GM21717 (cell line): ENCODE data around the gene MAGI1.

Experiments
- ATAC-seq: cut with Tn5 transposase; IDR thresholded peaks from one replicate; pipeline ENCODE4 v1.9.1; 2021; ENCODE audit warnings: mild to moderate bottlenecking, moderate library complexity; ENCODE audit not compliant: unreplicated experiment

MAGI1 gene

DNA sequence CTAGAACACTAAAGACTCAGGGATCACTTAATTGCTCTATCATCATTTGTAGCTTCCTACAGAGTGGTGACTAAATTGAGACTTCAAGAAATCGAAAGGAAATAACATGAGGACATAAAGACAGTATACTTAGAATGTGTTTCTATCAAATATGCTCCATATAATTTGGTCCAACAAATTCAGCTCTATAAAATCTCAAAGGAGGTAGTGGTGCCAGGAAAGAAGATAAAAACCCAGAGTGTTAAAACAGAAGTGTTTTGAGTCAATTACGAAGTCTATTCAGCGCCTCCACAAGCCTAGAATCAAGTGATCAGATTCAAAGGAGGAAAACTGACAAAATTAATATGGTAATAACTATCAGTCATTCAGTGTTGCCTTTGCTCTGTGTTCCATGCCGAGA is 22.9 kb downstream of the MAGI1 start:
- no peak for ATAC-seq

DNA sequence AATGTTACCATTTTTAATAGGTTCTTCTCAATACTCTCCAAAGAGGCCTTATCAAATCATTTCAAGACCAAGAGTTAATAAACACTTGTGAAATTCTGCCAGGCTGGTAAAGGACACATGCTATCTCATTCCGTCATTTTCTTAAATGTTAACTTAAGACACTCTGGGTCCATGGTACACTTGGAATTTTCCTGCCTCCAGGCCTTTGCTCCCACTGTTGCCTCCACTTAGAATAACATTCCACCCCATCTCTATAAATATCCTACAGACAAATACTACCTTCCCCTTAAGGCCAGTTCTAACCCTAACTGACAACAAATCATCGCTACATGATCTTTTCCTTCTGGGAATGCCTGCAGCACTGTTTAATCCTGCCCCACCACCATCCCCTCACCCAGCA is 24.1 kb downstream of the MAGI1 start:
- no peak for ATAC-seq

DNA sequence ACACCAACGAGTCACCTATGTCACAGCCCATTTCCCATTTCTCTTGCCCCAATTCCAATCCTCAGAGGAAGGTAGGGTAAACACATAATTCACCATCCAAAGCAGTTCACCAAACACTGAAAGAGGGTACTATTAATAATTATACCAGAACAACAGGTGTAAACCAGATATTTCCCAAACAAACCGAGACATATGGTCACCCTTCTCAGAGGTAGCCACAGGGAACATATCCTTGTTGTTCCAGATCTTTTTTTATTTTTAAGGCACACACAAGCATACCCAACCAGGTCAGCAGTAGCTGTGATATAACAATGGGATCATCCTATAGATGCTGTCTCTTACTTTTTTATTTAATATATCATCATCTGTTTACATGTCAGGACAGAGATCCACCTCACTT is 24.7 kb downstream of the MAGI1 start:
- no peak for ATAC-seq

DNA sequence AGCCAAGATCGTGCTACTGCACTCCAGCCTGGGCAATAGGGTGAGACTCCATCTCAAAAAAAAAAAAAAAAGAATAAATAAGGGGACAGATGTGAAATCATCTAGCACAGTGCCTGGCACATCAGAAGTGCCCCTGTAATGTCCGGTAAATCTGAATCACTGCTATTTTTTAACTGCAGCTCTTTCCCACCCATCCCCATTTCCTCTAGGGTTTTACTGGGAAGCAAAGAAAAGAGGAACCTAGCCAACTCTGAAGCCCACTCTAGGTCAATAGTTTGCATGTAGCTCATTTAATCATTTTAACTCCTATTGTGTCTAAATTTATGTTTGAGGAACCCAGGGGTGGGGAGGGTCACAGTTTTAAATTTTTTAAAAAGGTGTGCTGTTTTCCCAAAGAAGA is 26.0 kb downstream of the MAGI1 start:
- ATAC-seq, result no peak

DNA sequence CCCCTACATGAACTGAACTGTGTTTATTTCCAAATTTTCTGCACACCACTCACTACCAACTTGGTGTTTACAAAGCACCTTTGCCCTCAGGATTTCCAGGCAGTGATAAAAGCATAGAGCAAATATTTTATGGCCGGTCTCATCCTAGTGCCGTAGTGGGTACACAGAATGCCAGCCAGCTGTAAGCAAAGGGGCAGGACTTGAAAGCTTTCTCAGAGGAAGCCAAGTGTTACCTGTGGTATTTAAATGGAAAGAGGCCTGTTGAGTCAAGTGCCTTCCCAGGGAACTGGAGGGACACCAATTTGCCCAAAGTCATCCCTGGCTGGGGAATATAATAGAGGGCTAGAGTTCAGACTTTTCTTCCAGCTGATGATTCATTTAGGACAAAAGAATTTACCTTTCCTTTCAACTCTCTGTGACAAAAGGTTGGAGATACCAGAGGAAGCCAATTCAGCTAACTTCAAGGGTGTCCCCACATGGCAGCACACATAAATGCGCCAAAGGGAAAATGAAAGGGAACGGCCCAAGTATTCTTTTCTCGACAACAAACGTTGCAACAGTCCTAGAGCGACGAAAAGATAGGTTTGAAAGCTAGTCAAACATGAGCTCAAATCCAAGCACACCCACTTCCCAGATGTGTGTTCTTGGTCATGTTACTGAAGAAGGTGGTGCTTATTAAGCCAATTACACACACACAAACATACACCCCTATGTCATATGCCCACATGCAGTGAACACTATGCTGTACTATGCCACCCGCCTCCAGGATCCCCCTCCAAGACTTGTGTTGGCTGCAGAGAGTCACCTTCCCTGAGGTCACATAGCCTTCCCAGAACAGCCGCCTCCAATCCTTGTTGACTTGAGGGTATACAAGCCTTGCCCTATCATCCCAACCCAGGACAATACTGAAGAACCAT is 27.7 kb downstream of the MAGI1 start:
- no peak for ATAC-seq

DNA sequence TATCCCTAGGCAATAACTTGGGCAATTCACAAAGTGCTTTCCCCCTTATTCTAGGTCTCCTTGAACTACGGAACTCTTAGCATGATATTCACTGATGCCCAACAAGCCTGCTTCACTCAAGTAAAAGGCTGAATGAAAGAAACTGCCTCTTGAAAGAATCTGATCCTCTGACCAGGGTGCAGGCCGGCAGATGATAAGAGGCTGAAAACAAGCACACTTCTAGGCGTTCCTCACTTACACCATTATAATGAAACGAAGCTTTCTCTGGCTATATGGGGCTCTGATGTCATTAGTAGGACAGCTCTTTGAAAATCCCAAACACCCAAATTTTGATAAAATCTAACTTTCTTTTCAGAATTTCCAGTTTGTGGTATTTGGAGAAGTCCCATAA is 28.4 kb downstream of the MAGI1 start:
- ATAC-seq, result no peak

DNA sequence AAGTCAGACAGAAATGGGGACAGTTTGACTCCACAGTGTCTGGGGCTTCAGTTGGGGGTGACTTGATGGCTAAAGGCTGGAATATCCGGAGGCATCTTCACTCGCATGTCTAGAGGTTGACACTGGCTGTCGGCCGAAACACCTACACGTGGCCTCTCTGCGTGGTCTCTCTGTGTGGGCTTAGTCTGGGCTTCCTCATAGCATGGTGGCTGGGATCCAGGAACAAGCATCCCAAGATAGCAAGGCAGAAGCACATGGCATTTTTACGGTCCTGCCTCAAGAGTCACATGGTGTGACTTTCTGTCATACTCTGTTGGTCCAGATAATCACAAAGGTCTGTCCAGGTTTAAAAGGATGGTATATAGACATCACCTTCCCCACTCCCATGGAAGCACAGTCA is 34.5 kb downstream of the MAGI1 start:
- no peak for ATAC-seq

DNA sequence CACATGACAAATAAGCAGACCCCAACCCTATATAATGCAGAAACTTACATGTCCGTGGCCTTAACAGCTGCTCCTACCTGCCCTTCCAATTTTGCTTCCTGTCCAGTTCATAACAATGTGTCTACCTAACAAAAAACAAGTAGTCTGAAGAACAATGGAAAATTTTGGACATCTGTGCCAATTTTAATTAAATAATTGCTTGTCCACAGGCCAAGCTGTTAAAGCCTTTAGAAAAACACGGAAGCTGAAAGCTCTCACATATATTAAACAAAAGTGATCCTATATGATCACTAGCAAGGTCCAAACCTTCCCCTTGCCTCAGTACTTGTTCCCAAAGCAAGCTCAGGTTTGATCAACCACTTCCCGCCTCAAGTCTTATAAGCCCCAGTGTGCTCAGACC is 37.1 kb downstream of the MAGI1 start:
- ATAC-seq, result no peak

DNA sequence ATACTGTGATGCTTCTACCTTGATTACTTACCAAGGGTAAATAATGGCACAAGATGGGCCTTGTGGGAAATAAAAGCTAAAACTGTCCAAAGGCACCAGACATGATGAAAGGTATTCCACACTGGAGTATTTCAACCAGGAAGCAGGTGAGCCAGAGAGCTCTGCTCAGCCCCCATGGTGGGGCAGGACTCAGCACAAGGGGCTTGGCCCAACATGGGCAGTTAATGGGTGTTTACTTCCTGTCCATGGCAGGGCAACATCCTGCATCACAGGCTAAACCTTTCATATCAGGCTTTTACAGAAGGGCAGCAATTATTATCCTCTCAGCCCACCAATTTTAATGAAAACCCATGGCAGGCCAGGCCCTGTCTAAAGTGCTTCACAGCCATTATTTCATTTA is 38.2 kb downstream of the MAGI1 start:
- ATAC-seq, result no peak

DNA sequence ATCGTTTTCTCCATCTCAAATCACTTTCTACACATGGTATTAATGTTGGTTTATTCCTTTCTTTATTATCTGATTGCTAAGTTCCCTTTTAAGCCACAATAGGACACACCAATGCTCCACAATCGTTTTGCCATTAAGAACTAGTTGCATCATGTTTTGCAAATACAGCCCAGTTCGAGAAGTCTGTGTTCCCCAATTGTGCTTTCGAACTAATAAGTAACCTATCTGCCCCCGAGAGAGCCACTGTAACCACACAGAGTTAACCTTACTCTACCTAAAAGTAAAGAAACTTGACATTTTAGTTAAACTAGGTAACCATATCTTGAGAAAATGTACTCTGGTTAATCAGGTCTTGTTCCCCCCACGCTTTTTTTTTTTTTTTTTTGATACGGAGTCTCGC is 39.1 kb downstream of the MAGI1 start:
- ATAC-seq, result no peak

DNA sequence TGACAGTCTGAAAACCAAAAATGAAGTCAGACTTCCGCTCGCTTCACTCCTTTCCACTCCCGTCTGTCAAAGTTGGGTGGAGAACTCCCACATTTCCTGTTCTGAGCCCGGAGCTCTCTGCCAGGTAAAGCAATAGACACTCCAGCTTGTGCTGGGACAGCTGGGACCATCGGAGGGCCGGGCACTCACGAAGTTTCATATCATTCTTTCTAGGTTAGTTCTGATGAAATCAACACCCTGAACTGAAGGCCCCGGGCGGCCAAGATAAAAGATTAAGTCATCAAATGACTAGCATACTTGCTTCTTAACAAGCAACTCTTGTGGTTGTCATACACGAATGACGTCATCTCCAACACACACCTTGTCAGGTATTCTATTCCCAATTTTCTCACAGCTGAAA is 42.1 kb downstream of the MAGI1 start:
- ATAC-seq, result no peak

DNA sequence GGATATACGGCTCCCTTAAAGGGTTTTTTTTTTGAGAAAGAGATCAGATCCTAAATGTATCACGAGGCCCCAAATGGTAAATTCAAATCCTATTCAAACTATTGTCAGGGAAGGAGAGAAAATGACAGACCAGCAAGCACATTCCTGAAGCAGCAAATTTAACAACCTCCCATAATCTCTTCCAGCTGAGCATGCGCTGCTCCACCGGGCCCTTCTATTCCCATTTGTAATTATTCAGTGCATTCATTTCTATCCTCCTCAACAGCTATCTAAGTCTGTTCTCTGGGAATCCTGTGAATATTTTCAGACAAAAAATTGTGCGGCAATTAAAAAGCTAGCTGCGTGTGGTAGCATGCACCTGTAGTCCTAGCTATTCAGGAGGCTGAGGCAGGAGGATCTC is 43.2 kb downstream of the MAGI1 start:
- ATAC-seq, result no peak

DNA sequence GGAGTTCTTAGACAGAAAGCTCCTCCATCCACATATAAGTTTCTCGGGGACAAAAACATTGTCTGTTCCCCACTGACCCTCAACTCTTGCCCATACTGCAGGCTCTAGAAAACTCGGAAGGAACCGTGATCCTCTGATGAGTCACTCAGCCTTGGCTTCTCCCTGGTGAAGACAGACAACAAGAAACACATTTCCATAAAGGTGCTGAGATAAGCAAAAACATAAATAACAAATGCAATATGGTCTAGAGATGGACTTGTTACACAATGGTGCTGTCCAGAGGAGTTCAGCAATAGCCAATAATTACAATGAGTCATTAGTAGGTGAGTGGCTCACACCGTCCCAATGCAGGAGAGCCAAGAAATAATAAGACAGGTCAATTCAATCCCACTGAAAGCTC is 43.7 kb downstream of the MAGI1 start:
- ATAC-seq, result no peak

DNA sequence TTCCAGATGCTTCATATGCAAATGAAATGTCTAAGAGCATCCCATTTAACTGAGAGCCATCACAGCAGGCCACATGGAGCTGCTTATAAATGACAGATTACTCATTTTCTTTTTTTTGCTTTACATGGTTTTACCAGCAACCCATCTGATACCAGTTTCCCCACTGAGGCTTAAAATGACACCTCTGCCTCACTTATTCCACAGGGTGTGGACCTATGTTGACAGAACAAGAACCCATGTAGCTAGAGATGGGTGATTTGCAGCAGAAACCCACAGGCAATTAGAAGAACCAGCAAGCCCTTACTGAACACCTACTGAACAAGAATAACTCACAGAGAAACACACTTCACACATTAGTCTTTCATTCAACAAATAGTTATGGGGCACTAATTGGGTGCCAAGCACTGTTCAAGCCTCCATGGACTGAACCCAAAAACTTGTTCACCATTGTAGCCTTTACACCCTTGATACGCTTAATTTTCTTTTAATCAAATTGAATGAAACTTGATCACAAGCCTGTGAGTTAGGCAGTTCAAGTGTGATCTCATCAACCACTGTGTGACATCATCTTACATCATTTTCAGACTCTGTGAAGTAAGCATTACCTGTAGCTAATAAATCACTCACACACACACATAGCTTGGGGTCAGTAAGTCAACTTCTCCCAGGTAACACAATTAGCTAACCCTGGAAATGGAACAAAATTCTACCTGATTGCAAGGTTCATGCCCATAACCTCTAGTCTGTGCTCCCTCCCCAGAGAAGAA is 45.4 kb downstream of the MAGI1 start:
- no peak for ATAC-seq

DNA sequence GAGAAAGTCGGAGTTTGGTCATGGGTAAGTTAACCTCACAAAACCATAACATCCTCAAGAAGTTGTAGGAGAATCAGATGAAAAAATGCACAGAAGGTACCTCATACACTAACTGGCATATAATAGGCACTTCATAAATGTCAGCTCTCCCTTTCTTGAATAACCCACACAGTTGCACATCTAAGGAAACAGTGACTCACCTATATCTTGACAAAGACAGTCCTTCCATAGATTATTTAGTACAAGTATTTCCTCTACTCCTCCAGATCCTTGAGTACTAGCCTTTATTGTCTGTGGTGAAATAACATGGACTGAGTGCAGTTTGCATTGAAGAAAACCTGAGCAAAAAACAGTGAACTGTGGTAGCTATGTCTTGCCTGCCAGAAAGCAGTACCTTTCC is 46.6 kb downstream of the MAGI1 start:
- ATAC-seq, result no peak

DNA sequence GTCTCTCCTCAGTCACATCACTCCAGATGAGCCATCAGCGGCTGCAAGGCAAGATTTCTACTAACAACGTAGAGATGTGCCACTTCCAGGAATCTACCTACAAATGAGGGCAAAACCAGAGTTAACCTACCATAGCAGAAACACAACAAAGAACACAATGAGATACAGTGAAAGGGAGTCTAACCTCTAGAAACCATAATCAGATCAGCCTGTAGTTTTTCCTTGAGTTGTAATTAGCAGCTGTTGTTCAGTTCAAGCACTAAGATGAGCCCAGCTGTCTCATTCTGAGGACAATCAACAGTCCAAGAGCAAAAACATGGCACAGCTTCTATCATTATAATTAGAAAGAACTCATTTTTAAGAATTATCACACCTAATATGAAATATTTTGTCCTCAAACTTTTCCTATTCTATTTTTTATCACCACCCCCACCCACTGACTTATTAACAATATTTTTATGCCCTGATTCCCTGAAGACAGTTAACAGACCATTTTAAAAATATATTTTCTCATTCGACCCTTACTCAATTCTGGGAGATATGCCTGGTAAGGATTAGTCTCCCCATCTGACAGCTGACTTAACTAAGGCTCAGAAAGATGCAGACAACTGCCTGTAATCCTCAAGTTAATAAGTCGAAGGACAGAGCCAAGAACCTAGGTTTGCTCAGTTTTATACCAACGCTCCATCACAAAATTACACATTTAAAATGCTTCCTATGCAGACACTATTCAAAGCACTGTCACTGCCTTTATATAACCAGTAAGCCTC is 50.1 kb downstream of the MAGI1 start:
- ATAC-seq, result no peak

DNA sequence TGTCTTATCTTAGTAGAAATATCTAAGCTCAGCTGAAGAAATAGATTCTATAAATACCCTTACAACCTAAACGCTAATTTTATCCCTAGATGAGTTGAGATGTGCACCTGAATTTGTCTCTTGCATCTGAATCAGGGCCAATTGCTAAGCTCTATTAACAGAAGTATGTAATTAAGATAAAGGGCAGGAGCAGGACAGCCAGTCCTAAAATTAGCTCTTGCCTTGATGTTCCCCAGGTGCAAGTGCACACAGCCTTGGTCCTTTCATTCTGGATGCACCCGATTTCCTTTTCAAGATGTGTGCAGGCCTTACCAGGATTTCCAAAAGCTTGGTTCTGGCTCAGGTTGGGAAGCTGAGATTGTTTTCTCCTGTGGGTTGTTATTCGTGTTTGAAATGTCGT is 52.4 kb downstream of the MAGI1 start:
- no peak for ATAC-seq

DNA sequence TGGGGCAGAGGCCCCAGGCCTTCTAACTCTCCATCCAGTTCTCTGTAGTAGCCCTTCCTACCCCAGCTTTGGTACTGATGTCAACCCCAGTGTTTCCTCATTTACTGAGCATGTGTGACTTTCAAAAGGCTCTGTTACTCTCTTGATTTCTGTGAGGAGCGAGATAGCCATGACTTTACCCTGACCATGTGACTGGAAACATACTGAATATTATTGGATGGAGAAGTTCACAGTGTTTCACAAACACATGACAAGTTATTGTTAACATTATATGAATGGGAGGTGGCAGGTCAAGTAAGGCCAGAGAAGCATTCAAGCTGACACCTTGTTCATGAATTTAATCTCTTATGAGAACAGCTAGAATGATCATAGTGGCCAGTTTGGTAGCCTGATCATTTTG is 53.7 kb downstream of the MAGI1 start:
- ATAC-seq, result no peak

DNA sequence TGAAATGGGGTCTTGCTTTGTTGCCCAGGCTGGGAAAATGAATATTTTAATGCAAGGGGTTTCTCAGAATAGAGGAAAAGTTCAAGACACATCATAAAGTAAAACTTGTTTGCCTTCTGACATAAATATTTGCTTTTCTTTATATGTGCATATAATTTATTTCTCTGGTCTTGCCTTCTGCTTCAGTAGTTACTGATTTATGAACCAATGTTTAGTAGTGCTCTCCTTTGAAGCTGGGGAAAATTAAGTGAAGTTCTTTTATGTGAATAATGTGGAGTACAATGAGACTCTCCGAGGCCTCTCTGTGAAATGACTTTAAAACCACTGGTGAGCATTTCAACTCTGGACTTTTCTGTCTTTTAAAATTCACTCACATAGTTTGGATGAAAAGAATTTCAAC is 55.6 kb downstream of the MAGI1 start:
- ATAC-seq, result no peak

DNA sequence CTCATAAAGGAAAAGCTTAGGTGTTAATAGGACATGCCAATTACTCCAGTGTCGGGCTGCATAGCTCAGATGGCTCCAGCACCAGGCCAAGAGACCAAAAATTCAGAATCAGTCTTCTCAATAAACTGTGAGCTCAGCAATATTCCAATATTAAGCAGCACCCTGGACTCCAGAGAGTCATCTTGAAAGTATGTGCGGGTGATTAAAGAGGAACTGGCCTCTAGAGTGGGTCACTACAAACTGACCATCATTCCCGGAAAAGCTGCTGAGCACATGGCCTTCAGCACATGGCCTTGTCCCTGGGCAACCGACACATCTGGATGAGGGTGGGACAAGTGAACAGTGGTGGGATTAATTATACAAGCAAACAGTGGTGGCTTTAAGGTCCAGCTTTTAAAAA is 59.0 kb downstream of the MAGI1 start:
- no peak for ATAC-seq

DNA sequence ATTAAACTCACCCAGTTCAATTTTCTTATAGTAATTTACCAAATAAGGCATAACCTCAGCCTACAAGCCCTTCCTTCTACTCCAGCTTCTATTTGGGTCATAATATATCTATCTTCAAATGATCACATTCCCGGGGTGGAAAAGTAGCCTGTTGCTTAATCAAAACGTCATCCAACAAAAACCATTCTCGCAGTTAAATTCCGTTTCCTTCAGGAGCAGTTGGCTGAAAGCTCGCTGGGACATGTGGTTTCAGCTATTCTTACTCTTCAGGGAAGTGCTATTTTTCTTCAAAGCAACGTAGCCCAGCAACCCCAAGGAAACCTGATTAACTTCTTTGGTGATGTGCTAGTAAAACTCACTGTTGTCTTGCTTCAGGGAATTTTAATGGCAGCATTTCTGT is 59.6 kb downstream of the MAGI1 start:
- no peak for ATAC-seq

DNA sequence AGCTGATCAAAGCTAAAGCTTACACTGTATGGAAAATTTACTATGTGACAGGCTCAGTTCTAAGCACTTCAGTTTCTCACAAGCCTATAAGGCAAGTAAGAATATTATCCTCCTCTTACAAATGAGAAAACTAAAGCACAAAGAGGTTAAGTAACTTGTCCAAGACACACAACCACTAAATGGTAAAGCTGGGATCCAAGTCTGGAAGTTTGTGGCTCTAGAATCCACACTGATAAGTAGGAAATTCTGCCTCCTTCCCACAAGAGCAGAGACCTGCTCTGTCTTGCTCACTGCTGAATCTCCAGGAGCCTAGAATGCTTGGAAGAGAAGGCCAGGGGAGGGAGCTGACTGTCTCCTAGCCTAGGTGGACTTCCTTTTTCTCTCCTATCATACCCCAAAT is 60.6 kb downstream of the MAGI1 start:
- ATAC-seq, result no peak
